Kidney capillary endothelial cell (primary cell): ENCODE results near the gene FAM25G.
"Not testable (repeated sequence)": the region's sequence is repeated elsewhere in the genome, so short reads cannot be mapped to it uniquely, and the experiment has no call there.

Source experiments
- DNase-seq: peaks from one replicate; pipeline ENCODE4 v3.0.0-alpha.2; 2018; ENCODE audit warnings: low spot score

The FAM25G gene

GRCh38 chr10:47465216-47465917 is 26.1 kb downstream of the FAM25G start:
- not testable (repeated sequence) for DNase-seq

GRCh38 chr10:47462577-47463358 is 28.7 kb downstream of the FAM25G start:
- DNase-seq = not testable (repeated sequence)

GRCh38 chr10:47461261-47461687 is 30.2 kb downstream of the FAM25G start:
- not testable (repeated sequence) for DNase-seq

GRCh38 chr10:47458466-47459154 is 32.9 kb downstream of the FAM25G start:
- DNase-seq = no peak

GRCh38 chr10:47457826-47458225 is 33.7 kb downstream of the FAM25G start:
- no peak for DNase-seq

- DNase-seq = no peak
These were observed 34.0 kb downstream of the FAM25G start for GRCh38 chr10:47457528-47457820.

- DNase-seq = no peak
These were observed 34.5 kb downstream of the FAM25G start for GRCh38 chr10:47456794-47457527.

- no peak for DNase-seq
These were observed 35.3 kb downstream of the FAM25G start for GRCh38 chr10:47456079-47456785.

- DNase-seq = not testable (repeated sequence)
These were observed 36.0 kb downstream of the FAM25G start for GRCh38 chr10:47455350-47456078.

GRCh38 chr10:47454780-47455058 is 36.8 kb downstream of the FAM25G start:
- DNase-seq = no peak

- no peak for DNase-seq
These were observed 37.3 kb downstream of the FAM25G start for GRCh38 chr10:47454008-47454779.

- no peak for DNase-seq
These were observed 38.1 kb downstream of the FAM25G start for GRCh38 chr10:47453141-47454007.

GRCh38 chr10:47452495-47453140 is 38.9 kb downstream of the FAM25G start:
- DNase-seq = no peak

- no peak for DNase-seq
These were observed 39.5 kb downstream of the FAM25G start for GRCh38 chr10:47451998-47452494.

- DNase-seq = no peak
These were observed 40.1 kb downstream of the FAM25G start for GRCh38 chr10:47451273-47451997.

GRCh38 chr10:47450442-47450841 is 41.1 kb downstream of the FAM25G start:
- no peak for DNase-seq

GRCh38 chr10:47449979-47450378 is 41.5 kb downstream of the FAM25G start:
- DNase-seq = no peak
